GM12878 (cell line): ENCODE measurements around the gene KRT14.

ENCODE experiments used
- CBX3 ChIP-seq: fragments of 200-600 bp; sonication (generic); IDR thresholded peaks from 2 replicates; pipeline ENCODE4 v1.6.1; 2016; ENCODE audit warnings: low read depth, borderline replicate concordance
- EP300 ChIP-seq, 2 experiments: fragments of 150-350 bp in 1 of 2; IDR thresholded peaks; 2 replicates each; pipeline ENCODE4 v1.6.1; 2011 to 2012; ENCODE audit warnings: low read depth in 2 of 2, low read length in 2 of 2, borderline replicate concordance in 1 of 2, improper control_type of control experiment in 1 of 2, inconsistent platforms in 1 of 2; ENCODE audit not compliant: control insufficient read depth in 1 of 2
- EZH2 ChIP-seq: IDR thresholded peaks from 2 replicates; pipeline ENCODE4 v1.6.1; 2012; ENCODE audit warnings: low read depth, mild to moderate bottlenecking, control low read depth, inconsistent platforms, low read length, borderline replicate concordance; ENCODE audit not compliant: control insufficient read depth
- HCFC1 ChIP-seq: fragments of 150-350 bp; IDR thresholded peaks from 2 replicates; pipeline ENCODE4 v1.6.1; 2014; ENCODE audit warnings: low read length
- MEF2B ChIP-seq: fragments of 450-650 bp; IDR thresholded peaks from 2 replicates; pipeline ENCODE4 v1.6.1; 2018; ENCODE audit warnings: mild to moderate bottlenecking, moderate library complexity; ENCODE audit not compliant: partially characterized antibody, poor library complexity, severe bottlenecking
- NFIC ChIP-seq: IDR thresholded peaks from 2 replicates; pipeline ENCODE4 v1.6.1; 2012; ENCODE audit warnings: low read depth, mild to moderate bottlenecking, inconsistent platforms, low read length, moderate library complexity
- NR2C1 ChIP-seq: fragments of 450-650 bp; IDR thresholded peaks from 2 replicates; pipeline ENCODE4 v1.6.1; 2017; ENCODE audit warnings: antibody characterized with exemption, mild to moderate bottlenecking, moderate library complexity
- POLR2A ChIP-seq: IDR thresholded peaks from 2 replicates; pipeline ENCODE4 v1.6.1; 2011; ENCODE audit warnings: low read depth, mild to moderate bottlenecking, low read length
- POLR2AphosphoS5 ChIP-seq: IDR thresholded peaks from 2 replicates; pipeline ENCODE4 v1.6.1; 2011; ENCODE audit warnings: mild to moderate bottlenecking, low read length, inconsistent platforms
- RAD21 ChIP-seq: IDR thresholded peaks from 2 replicates; pipeline ENCODE4 v1.6.1; 2011; ENCODE audit warnings: mild to moderate bottlenecking, low read depth, low read length, moderate library complexity; ENCODE audit not compliant: insufficient read depth
- TAF1 ChIP-seq: IDR thresholded peaks from 2 replicates; pipeline ENCODE4 v1.6.1; 2011; ENCODE audit warnings: mild to moderate bottlenecking, low read depth, low read length, borderline replicate concordance
- TCF7 ChIP-seq: IDR thresholded peaks from 2 replicates; pipeline ENCODE4 v1.6.1; 2014; ENCODE audit warnings: antibody characterized with exemption, borderline replicate concordance
- TF ChIP-seq, protein P1 (sequence below), 3 experiments: IDR thresholded peaks in 2 of 3; conservative IDR thresholded peaks in 1 of 3; 2 replicates each; pipeline ENCODE4 v1.5.1; 2011; ENCODE audit warnings: low read depth in 3 of 3, low read length in 3 of 3, mild to moderate bottlenecking in 3 of 3, control low read depth in 2 of 3, moderate library complexity in 2 of 3, inconsistent platforms in 1 of 3, mixed read lengths in 1 of 3; ENCODE audit not compliant: control insufficient read depth in 2 of 3, insufficient read depth in 1 of 3; ENCODE audit errors: extremely low read depth in 1 of 3

- TF ChIP-seq RAD21, result no peak
- TF ChIP-seq NFIC, result no peak
- TF ChIP-seq, protein P1, sequence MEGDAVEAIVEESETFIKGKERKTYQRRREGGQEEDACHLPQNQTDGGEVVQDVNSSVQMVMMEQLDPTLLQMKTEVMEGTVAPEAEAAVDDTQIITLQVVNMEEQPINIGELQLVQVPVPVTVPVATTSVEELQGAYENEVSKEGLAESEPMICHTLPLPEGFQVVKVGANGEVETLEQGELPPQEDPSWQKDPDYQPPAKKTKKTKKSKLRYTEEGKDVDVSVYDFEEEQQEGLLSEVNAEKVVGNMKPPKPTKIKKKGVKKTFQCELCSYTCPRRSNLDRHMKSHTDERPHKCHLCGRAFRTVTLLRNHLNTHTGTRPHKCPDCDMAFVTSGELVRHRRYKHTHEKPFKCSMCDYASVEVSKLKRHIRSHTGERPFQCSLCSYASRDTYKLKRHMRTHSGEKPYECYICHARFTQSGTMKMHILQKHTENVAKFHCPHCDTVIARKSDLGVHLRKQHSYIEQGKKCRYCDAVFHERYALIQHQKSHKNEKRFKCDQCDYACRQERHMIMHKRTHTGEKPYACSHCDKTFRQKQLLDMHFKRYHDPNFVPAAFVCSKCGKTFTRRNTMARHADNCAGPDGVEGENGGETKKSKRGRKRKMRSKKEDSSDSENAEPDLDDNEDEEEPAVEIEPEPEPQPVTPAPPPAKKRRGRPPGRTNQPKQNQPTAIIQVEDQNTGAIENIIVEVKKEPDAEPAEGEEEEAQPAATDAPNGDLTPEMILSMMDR (IDR thresholded peaks at IDR 0.05 in 2 of 3, conservative IDR thresholded peaks at IDR 0.05 in 1 of 3; ENCODE audit: control insufficient read depth in 2 of 3, extremely low read depth in 1 of 3, insufficient read depth in 1 of 3, low read depth in 3 of 3, low read length in 3 of 3), result no peak
- no peak for TF ChIP-seq NR2C1
- no peak for TF ChIP-seq POLR2AphosphoS5
- no peak for TF ChIP-seq EZH2
- TF ChIP-seq MEF2B, result no peak
- no peak for TF ChIP-seq POLR2A
- no peak for TF ChIP-seq HCFC1
- TF ChIP-seq TCF7, result no peak
- TF ChIP-seq EP300 (IDR thresholded peaks at IDR 0.05; ENCODE audit: borderline replicate concordance in 1 of 2, control insufficient read depth in 1 of 2, low read depth in 2 of 2, low read length in 2 of 2), result no peak
- no peak for TF ChIP-seq CBX3
- no peak for TF ChIP-seq TAF1
Measured at GRCh38 chr17:41539071-41539492, 47.6 kb downstream of the KRT14 start.
